Activated CD4-positive, alpha-beta T cell treated with anti-CD3 and anti-CD28 coated beads, Interleukin-2, Interleukin-4, amounts not matched to agents 100 ng/mL and 50 ng/mL, durations not matched to agents 16 hours and 8 hours (primary cell): ENCODE results near the gene GCNT4.

Source experiments
- DNase-seq: peaks from one replicate; pipeline ENCODE4 v3.0.0-alpha.2; 2020; ENCODE audit warnings: low spot score

The GCNT4 gene

DNA sequence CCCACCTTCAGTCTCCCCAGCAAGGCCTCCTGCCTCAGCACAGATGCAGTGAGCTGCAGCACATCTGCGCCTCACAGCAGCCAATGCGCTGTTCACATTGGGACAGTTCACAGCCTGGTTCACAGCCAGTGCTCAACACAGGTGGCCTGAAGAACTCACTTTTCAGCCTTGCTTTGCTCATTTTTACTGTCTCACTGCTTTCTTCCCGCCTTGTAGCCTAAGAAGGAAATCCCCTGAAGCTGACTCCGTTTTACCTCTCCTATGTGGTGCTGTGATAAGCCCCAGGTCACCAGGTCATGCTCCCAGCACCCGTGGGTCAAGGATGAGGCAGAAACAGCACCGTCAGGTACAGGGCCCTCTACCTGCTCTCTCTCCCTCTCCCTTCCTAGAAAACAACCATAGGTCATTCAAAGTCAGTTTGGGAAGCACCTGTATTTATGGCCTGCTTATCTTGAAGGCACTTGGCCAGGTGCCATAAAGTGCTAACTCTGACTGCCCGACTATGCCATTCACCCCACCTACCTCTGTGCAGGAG is 1.1 kb downstream of the GCNT4 start:
- DNase-seq, result no peak

GRCh38 chr5:75050415-75050814 is 1.9 kb downstream of the GCNT4 start:
- no peak for DNase-seq

GRCh38 chr5:75049456-75050351 is 2.7 kb downstream of the GCNT4 start:
- peak; percentile 63 for DNase-seq

DNA sequence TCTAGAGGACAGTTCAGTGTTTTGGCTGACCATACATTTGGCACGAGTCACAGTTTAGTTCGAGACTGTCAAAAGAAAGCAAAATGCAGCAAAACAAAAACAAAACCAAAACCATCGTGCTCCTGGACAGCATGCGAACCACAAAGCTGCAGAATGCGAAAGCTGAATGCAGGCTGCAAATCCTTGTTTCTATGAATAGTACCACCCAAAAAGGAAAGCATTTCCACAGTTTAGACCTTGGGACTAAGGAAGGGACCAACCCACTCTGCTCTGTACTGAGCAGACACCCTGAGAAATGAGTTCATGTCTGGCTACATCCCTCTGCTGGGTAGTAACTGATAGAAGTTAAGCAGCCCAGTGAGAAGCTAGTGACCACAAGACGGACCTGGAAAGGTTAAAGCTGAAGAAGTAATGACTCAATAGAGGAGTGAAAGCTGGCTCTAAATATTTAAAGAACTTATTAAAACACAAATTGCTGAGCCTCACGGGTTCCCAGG is 3.9 kb downstream of the GCNT4 start:
- no peak for DNase-seq

DNA sequence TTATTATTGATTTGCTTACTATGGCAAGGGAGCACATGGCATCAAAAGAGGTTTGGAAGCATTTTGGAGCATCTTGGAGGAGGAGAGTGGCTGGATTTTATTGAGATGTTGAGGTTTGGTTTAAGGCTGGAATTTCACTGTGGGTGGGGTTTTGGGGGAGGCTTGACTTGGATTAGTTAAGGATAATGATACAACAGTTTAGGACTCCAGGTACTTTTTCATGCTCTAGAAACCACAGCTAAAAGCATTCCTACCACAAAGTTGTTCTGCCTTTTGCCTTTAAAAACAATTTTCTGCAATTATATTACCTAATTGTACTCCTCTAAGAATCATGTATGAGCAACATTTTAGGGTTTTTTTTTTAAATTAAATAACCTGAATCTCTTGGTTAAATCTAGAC is 5.0 kb downstream of the GCNT4 start:
- no peak for DNase-seq

GRCh38 chr5:75046366-75047142 is 5.8 kb downstream of the GCNT4 start:
- DNase-seq, result no peak

DNA sequence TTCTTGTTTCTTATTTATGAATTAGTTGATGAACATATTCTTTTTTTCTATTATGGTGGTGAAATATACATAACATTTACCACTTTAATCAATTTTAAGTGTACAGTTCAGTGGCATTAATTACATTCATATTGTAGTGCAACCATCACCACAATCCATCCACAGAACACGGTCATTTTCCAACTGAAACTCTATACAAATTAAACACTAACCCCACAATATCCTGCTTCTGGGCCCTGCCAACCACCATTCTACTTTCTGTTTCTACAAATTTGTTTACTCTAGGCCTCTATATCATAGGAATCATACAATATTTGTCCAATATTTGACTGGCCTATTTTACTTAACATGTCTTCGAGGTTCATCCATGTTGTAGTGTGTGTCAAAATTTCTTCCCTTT is 7.3 kb downstream of the GCNT4 start:
- no peak for DNase-seq

GRCh38 chr5:75044406-75044805 is 8.0 kb downstream of the GCNT4 start:
- DNase-seq, result no peak

GRCh38 chr5:75043633-75044264 is 8.6 kb downstream of the GCNT4 start:
- no peak for DNase-seq

DNA sequence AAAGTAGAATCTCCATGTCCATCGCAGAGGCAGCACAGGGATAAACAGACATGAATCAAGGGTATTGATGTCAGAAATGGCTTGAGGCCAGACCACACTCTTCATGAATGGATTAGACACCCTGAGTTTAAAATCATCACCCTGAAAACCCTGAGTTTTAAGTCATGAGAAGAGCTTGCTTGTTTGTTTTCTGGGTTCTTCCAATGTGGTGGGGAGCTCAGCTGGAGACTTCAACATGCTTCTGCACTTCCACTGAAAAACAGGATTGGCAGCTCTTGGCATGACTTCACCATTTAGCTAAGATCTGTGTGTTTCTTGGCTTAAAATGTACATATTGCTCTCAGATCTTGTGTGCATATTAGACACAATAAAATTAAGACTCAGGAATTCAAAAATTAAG is 9.8 kb downstream of the GCNT4 start:
- DNase-seq, result no peak

- DNase-seq, result no peak
Measured at GRCh38 chr5:75040973-75041372, 11.4 kb downstream of the GCNT4 start.

DNA sequence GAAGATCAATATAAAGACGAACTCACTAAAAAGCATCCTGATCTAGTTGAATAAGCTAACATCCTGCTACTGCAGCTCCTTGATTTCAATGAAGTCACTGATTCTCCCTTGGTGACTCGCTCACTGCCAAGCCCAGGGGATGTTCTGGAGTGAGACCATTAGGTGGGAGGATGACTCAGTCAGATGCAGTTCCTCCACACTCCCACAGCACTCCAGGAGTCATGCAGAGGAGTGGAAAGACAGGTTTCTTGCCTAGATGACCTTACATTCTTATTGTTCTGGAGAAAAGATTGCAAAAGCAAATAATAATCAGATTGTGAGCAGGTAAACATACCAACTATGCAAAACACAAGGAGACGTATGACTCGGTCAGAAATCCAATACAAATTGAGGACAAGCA is 15.3 kb downstream of the GCNT4 start:
- DNase-seq, result no peak

DNA sequence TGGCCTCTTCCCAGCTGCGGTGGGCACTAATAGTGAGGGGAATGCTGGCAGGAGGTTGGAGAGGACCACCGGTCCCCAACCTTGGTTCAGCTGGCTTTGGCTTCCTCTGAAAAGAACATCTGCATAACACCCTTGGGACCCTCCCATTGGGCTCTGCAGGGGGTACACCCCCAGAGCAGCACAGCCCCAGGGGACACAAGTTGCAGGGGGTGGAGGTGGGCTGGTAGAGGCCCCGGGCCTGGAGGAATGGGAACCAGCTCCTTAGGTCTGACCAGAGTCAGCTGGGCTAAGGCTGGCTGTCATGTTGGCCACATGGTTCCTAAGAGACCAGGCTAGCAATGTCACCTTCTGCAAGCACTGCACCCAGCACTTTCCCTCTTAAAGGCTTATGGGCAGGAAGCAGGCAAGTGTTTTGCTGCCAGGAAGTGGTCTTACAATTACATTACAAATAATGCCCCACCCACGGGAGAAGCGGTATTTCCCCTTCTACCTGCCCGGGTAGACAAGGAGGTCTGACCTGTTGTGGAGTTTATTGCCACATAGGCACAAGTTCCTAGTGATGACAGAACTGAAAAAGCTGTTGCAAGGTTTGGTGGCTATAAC is 18.1 kb downstream of the GCNT4 start:
- no peak for DNase-seq

- DNase-seq, result no peak
Measured at GRCh38 chr5:75031366-75031765, 21.0 kb downstream of the GCNT4 start.

- no peak for DNase-seq
Measured at GRCh38 chr5:75028090-75028489, 24.3 kb downstream of the GCNT4 start.

GRCh38 chr5:75023368-75024159 is 28.8 kb downstream of the GCNT4 start:
- peak; percentile 6 for DNase-seq

DNA sequence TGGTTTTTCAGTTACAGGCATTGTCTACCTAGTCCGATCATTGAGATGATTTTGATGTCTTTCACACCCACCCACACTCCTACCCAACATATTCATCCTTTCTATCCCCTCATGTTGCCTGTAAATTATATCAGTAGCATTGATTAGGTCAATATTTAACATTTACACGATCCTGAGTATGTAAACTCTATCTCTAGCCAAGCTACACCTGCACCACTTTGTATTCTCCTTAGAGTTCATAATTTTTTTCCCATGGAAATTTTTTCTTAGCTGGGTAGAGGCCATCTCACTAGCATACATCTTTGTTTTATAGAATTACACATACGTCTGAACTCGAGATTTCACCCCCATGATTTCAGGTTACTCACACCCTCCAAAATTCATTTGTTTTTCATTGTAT is 30.6 kb downstream of the GCNT4 start:
- DNase-seq, result no peak

GRCh38 chr5:75021219-75021618 is 31.1 kb downstream of the GCNT4 start:
- DNase-seq, result no peak

DNA sequence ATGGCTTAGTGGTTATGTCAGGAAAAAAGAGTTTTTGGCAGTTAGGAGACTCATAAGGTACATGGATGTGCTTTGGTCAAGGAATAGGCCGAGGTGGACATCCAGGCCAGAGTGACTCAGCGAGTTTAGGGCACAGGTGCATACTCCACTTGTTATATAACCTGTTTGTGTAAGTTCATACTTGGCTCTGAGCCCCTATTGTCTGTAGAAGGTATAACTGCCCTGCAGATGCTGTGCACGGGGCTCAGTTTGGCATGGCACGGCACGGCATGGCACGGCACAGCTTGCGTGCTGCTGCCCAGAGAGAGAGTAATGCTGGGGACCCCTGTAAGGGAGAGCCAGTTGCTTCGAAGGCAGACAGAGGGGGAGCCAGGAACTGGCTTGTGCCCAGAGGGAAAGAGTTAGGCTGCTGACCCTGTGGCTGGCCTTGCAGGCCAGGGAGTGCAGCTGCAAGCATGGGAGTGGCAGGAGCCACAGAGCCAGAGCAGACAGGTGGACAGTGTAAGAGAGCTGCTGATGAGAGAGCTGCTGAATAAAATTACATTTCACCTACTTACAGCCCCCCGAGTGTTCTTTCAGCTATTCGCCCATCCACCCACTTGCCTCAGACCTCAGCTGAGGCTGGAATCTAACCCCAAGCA is 32.2 kb downstream of the GCNT4 start:
- no peak for DNase-seq

DNA sequence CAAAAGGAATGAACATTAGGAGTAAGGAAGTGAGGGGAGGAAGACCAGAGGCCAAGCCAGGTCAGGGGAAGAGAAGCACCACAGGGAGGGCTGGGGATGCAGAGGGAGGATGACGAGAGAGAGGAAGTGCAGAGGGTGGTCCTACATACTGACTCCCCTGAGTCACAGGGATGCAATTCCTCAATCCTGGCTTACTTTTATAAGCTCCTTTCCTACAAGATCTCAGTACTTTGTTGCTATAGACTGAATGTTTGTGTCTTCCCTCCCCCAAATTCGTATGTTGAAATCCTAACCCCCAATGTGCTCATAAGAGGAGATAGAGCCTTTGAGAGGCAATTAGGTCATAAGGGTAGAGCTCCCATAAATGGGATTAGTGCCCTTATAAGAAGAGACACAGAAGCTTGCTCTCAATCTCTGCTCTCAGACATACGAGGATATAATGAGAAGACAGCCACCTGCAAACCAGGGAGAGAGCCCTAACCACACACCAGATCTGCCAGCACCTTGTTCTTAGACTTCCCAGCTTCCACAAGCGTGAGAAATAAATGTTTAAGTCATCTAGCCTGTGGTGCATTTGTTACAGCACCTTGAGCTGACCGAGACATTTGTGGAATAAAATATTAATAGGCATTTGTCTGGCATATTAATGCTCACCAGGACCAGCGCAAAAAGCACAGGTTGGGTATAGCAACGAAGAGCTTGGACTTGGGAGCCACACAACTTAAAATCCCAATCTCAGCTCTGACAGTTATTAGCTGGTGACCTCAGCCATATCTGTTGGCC is 33.4 kb downstream of the GCNT4 start:
- DNase-seq, result no peak
